ENCODE data around the gene DOCK1.

Gene DOCK1

DNA sequence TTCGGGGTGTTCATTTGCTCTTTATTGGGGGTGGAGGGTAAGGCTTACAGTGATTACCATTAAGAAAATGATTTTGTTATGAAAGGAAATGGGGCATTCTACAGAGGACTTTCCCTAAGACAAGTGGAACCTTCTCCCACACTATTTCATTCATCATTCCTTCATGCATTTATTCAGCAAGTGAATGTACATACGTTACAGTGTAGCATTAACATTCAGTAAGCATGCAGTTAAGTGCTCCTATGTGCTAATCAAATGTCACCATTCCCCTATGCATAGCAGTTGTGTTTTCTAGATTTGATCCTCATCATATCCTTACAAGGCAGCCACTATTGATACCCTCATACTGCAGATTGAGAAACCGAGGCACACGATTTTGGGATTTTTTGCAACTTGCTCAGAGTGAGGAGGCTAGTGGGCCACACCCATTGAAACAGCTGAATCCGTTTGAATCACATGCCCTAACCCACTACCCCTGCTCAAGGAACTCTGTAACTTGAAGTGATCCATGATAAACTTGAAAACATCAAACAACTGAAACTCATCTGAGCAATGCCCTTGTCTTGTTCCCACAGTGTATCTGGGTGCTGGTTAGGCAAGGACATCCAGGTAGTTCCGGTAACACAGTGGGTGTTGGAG is 274.5 kb downstream of the DOCK1 start:
- Histone ChIP-seq H3K27me3 (ENCODE audit: insufficient read depth, low read length, poor library complexity) (no peaks in the 10 kb centered on the region), H3K36me3 (ENCODE audit: control insufficient read depth, insufficient read depth, low read length) (no peaks in the 10 kb centered on the region), H2AK5ac (ENCODE audit: low read length) (no peak overlapping the region), H3K23ac (ENCODE audit: low read length) (no peak overlapping the region), H3K4me1 (ENCODE audit: control insufficient read depth, low read depth, low read length) (no peaks in the 10 kb centered on the region), H3K79me2 (ENCODE audit: control insufficient read depth, insufficient read depth, low read length) (no peaks in the 10 kb centered on the region), H3K4ac (ENCODE audit: low read depth, low read length) (no peak overlapping the region), H2BK120ac (ENCODE audit: low read depth, low read length) (no peak overlapping the region), H3K79me1 (ENCODE audit: low read length) (peaks cover 2% of the 10 kb centered on the region), H2BK15ac (replicated peaks; ENCODE audit: low read depth) (no peak overlapping the region), H3K18ac (ENCODE audit: low read length) (no peak overlapping the region), H3K4me3 (ENCODE audit: low read length) (no peak overlapping the region), H4K8ac (ENCODE audit: low read depth, low read length) (no peak overlapping the region), H3K27ac (ENCODE audit: low read depth, low read length) (no peak overlapping the region), H3K4me2 (ENCODE audit: low read length) (no peak overlapping the region), H4K5ac (ENCODE audit: low read length) (no peak overlapping the region), H3K9ac (ENCODE audit: low read length) (no peak overlapping the region), H2BK5ac (ENCODE audit: low read length) (no peak overlapping the region), H3K56ac (ENCODE audit: low read length) (no peak overlapping the region)
- DNase-seq = no peak
- no CpG with 5 or more reads among the region's 6 CpGs for WGBS (ENCODE audit: extremely low coverage, insufficient coverage, low lambda C conversion rate)

DNA sequence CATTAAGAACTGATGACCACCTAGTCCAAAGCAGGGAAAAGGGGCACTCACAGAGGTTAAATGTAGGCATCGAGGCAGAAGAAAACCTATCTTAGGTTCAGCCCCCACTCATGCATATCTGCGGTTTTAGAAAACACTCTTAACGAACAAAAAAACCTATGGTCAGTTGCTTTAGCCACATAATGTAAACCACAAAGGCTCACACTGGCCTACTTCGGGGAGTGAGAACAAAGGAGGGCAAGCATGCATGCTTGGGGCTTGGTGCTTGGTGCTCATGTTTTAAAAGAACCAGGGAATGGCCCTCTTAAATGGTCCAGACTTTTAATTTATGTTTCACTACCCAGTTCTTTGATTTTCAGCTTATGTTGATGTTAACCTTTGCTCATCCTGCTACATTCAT is 276.9 kb downstream of the DOCK1 start:
- no CpG with 5 or more reads among the region's 4 CpGs for WGBS (ENCODE audit: extremely low coverage, insufficient coverage, low lambda C conversion rate)
- Histone ChIP-seq H3K23ac (ENCODE audit: low read length) (no peak overlapping the region), H3K56ac (ENCODE audit: low read length) (no peak overlapping the region), H2BK5ac (ENCODE audit: low read length) (no peak overlapping the region), H3K4ac (ENCODE audit: low read depth, low read length) (no peak overlapping the region), H4K8ac (ENCODE audit: low read depth, low read length) (no peak overlapping the region), H3K4me1 (ENCODE audit: control insufficient read depth, low read depth, low read length) (no peaks in the 10 kb centered on the region), H3K4me3 (ENCODE audit: low read length) (no peak overlapping the region), H2AK5ac (ENCODE audit: low read length) (no peak overlapping the region), H3K9ac (ENCODE audit: low read length) (no peak overlapping the region), H3K79me1 (ENCODE audit: low read length) (peaks cover 2% of the 10 kb centered on the region), H4K5ac (ENCODE audit: low read length) (no peak overlapping the region), H3K27me3 (ENCODE audit: insufficient read depth, low read length, poor library complexity) (no peaks in the 10 kb centered on the region), H3K4me2 (ENCODE audit: low read length) (no peak overlapping the region), H2BK15ac (replicated peaks; ENCODE audit: low read depth) (no peak overlapping the region), H3K18ac (ENCODE audit: low read length) (no peak overlapping the region), H3K27ac (ENCODE audit: low read depth, low read length) (no peak overlapping the region), H2BK120ac (ENCODE audit: low read depth, low read length) (no peak overlapping the region), H3K36me3 (ENCODE audit: control insufficient read depth, insufficient read depth, low read length) (no peaks in the 10 kb centered on the region), H3K79me2 (ENCODE audit: control insufficient read depth, insufficient read depth, low read length) (no peaks in the 10 kb centered on the region)
- DNase-seq = no peak

DNA sequence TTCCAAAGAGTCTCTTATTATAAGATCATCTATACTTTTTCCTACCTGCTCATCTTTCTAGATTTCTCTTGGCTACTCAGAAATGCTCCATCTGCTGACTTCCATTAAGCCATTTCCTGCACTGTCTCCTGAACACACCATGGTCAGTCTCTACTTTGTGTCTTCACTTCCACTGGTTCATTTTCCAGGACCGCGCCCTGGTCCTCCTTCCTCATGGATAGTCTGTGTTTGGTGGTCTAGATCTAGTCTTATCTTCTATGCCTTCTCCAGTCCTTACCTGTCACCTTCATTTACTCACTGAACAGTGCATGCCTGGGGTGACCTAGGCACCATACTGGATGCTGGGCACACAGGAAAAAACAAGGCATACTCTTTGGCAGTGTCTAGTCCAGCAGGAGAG is 279.4 kb downstream of the DOCK1 start:
- Histone ChIP-seq H3K27ac (ENCODE audit: low read depth, low read length) (no peak overlapping the region), H3K4me1 (ENCODE audit: control insufficient read depth, low read depth, low read length) (no peaks in the 10 kb centered on the region)
- no CpG with 5 or more reads among the region's 2 CpGs for WGBS (ENCODE audit: extremely low coverage, insufficient coverage, low lambda C conversion rate)

GRCh38 chr10:127186813-127187212 is 281.6 kb downstream of the DOCK1 start:
- Histone ChIP-seq H3K18ac (ENCODE audit: low read length) (no peak overlapping the region), H3K23ac (ENCODE audit: low read length) (no peak overlapping the region), H3K4me2 (ENCODE audit: low read length) (no peak overlapping the region), H2BK15ac (replicated peaks; ENCODE audit: low read depth) (no peak overlapping the region), H3K9ac (ENCODE audit: low read length) (no peak overlapping the region), H3K27ac (ENCODE audit: low read depth, low read length) (no peak overlapping the region), H3K56ac (ENCODE audit: low read length) (no peak overlapping the region), H3K4ac (ENCODE audit: low read depth, low read length) (no peak overlapping the region), H4K8ac (ENCODE audit: low read depth, low read length) (no peak overlapping the region), H2BK120ac (ENCODE audit: low read depth, low read length) (no peak overlapping the region), H3K4me1 (ENCODE audit: control insufficient read depth, low read depth, low read length) (no peaks in the 10 kb centered on the region), H3K4me3 (ENCODE audit: low read length) (no peak overlapping the region), H3K79me2 (ENCODE audit: control insufficient read depth, insufficient read depth, low read length) (no peaks in the 10 kb centered on the region), H2BK5ac (ENCODE audit: low read length) (no peak overlapping the region), H3K36me3 (ENCODE audit: control insufficient read depth, insufficient read depth, low read length) (no peaks in the 10 kb centered on the region), H4K5ac (ENCODE audit: low read length) (no peak overlapping the region), H3K27me3 (ENCODE audit: insufficient read depth, low read length, poor library complexity) (no peaks in the 10 kb centered on the region), H3K79me1 (ENCODE audit: low read length) (peaks cover 2% of the 10 kb centered on the region), H2AK5ac (ENCODE audit: low read length) (no peak overlapping the region)
- no peak for DNase-seq
- 100% methylated on average over 2 of the region's 7 CpGs for WGBS (ENCODE audit: extremely low coverage, insufficient coverage, low lambda C conversion rate)

More for the DNA sequence above, 279.4 kb downstream of the DOCK1 start:
- no peak overlapping the region for H4K5ac ChIP-seq (ENCODE audit: low read length)
- H3K4me3 ChIP-seq (ENCODE audit: low read length) = no peak overlapping the region
- H3K4ac ChIP-seq (ENCODE audit: low read depth, low read length) = no peak overlapping the region
- H3K9ac ChIP-seq (ENCODE audit: low read length) = no peak overlapping the region
- no peaks in the 10 kb centered on the region for H3K27me3 ChIP-seq (ENCODE audit: insufficient read depth, low read length, poor library complexity)
- H3K23ac ChIP-seq (ENCODE audit: low read length) = no peak overlapping the region
- H2AK5ac ChIP-seq (ENCODE audit: low read length) = no peak overlapping the region
- no peaks in the 10 kb centered on the region for H3K79me2 ChIP-seq (ENCODE audit: control insufficient read depth, insufficient read depth, low read length)
- no peak for DNase-seq
- no peak overlapping the region for H4K8ac ChIP-seq (ENCODE audit: low read depth, low read length)
- H3K36me3 ChIP-seq (ENCODE audit: control insufficient read depth, insufficient read depth, low read length) = no peaks in the 10 kb centered on the region
- H2BK120ac ChIP-seq (ENCODE audit: low read depth, low read length) = no peak overlapping the region
- H3K56ac ChIP-seq (ENCODE audit: low read length) = no peak overlapping the region
- H3K79me1 ChIP-seq (ENCODE audit: low read length) = peaks cover 2% of the 10 kb centered on the region
- no peak overlapping the region for H2BK15ac ChIP-seq (replicated peaks; ENCODE audit: low read depth)
- no peak overlapping the region for H2BK5ac ChIP-seq (ENCODE audit: low read length)
- H3K18ac ChIP-seq (ENCODE audit: low read length) = no peak overlapping the region
- no peak overlapping the region for H3K4me2 ChIP-seq (ENCODE audit: low read length)

DNA sequence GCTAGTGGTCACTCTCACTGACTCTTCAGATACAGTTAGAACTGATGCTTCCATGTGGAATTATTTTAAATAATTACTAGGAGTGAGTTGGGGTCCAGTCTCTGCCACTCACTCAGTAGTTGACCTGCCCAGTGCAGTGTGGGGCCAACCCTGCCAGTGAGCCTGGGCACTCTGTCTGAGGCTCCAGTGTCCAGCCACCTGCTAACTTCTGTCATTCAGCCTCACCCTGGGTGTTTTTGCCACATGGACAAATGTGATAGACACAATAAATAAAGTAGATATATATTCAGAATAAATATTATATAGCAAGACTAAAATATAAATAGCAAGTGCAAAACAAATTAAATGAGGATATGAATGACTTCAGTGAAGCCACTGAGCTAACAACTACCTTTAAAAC is 284.0 kb downstream of the DOCK1 start:
- no peaks in the 10 kb centered on the region for H3K79me1 ChIP-seq (ENCODE audit: low read length)
- DNase-seq = no peak
- no peak overlapping the region for H3K23ac ChIP-seq (ENCODE audit: low read length)
- no peak overlapping the region for H3K18ac ChIP-seq (ENCODE audit: low read length)
- H2BK120ac ChIP-seq (ENCODE audit: low read depth, low read length) = no peak overlapping the region
- H3K27me3 ChIP-seq (ENCODE audit: insufficient read depth, low read length, poor library complexity) = no peaks in the 10 kb centered on the region
- no peak overlapping the region for H2AK5ac ChIP-seq (ENCODE audit: low read length)
- H3K56ac ChIP-seq (ENCODE audit: low read length) = no peak overlapping the region
- no peak overlapping the region for H3K9ac ChIP-seq (ENCODE audit: low read length)
- H3K4ac ChIP-seq (ENCODE audit: low read depth, low read length) = no peak overlapping the region
- H3K4me1 ChIP-seq (ENCODE audit: control insufficient read depth, low read depth, low read length) = no peaks in the 10 kb centered on the region
- H2BK15ac ChIP-seq (replicated peaks; ENCODE audit: low read depth) = no peak overlapping the region
- no peaks in the 10 kb centered on the region for H3K36me3 ChIP-seq (ENCODE audit: control insufficient read depth, insufficient read depth, low read length)
- no peak overlapping the region for H3K4me2 ChIP-seq (ENCODE audit: low read length)
- H3K27ac ChIP-seq (ENCODE audit: low read depth, low read length) = no peak overlapping the region
- H4K5ac ChIP-seq (ENCODE audit: low read length) = no peak overlapping the region
- no peaks in the 10 kb centered on the region for H3K79me2 ChIP-seq (ENCODE audit: control insufficient read depth, insufficient read depth, low read length)
- no peak overlapping the region for H2BK5ac ChIP-seq (ENCODE audit: low read length)
- H3K4me3 ChIP-seq (ENCODE audit: low read length) = no peak overlapping the region
- no peak overlapping the region for H4K8ac ChIP-seq (ENCODE audit: low read depth, low read length)

- Histone ChIP-seq H3K23ac (ENCODE audit: low read length) (no peak overlapping the region), H3K79me2 (ENCODE audit: control insufficient read depth, insufficient read depth, low read length) (no peaks in the 10 kb centered on the region), H4K5ac (ENCODE audit: low read length) (no peak overlapping the region), H3K36me3 (ENCODE audit: control insufficient read depth, insufficient read depth, low read length) (no peaks in the 10 kb centered on the region), H3K27me3 (ENCODE audit: insufficient read depth, low read length, poor library complexity) (no peaks in the 10 kb centered on the region), H3K9ac (ENCODE audit: low read length) (no peak overlapping the region), H2AK5ac (ENCODE audit: low read length) (no peak overlapping the region), H3K4me2 (ENCODE audit: low read length) (no peak overlapping the region), H2BK15ac (replicated peaks; ENCODE audit: low read depth) (no peak overlapping the region), H3K56ac (ENCODE audit: low read length) (no peak overlapping the region), H3K4ac (ENCODE audit: low read depth, low read length) (no peak overlapping the region), H3K4me3 (ENCODE audit: low read length) (no peak overlapping the region), H3K18ac (ENCODE audit: low read length) (no peak overlapping the region), H2BK120ac (ENCODE audit: low read depth, low read length) (no peak overlapping the region), H3K27ac (ENCODE audit: low read depth, low read length) (no peak overlapping the region), H2BK5ac (ENCODE audit: low read length) (no peak overlapping the region), H3K79me1 (ENCODE audit: low read length) (no peaks in the 10 kb centered on the region), H3K4me1 (ENCODE audit: control insufficient read depth, low read depth, low read length) (no peaks in the 10 kb centered on the region), H4K8ac (ENCODE audit: low read depth, low read length) (no peak overlapping the region)
- no CpG with 5 or more reads among the region's 5 CpGs for WGBS (ENCODE audit: extremely low coverage, insufficient coverage, low lambda C conversion rate)
- DNase-seq = no peak
Measured at GRCh38 chr10:127190427-127190826, 285.2 kb downstream of the DOCK1 start.

Measured in mesendoderm (in vitro differentiated cells).